GM19372 (cell line): ENCODE results near the gene ZSCAN5C.
"Not testable (repeated sequence)": the region's sequence is repeated elsewhere in the genome, so short reads cannot be mapped to it uniquely, and the experiment has no call there.

Experiments
- ATAC-seq: cut with Tn5 transposase; IDR thresholded peaks from one replicate; pipeline ENCODE4 v1.9.1; 2021; ENCODE audit warnings: mild to moderate bottlenecking, low read depth, moderate library complexity; ENCODE audit not compliant: unreplicated experiment

Gene ZSCAN5C

GRCh38 chr19:56201973-56202372 lies at the start of gene ZSCAN5C:
Gene ZSCAN5C, plus strand, starts transcription at chr19:56202273. Its CDS starts 3,641 bp downstream, at chr19:56205914.
- no peak for ATAC-seq

- no peak for ATAC-seq
These were observed 49.4 kb upstream of the ZSCAN5C start for GRCh38 chr19:56152644-56153043.

- ATAC-seq: no peak
These were observed 48.6 kb upstream of the ZSCAN5C start for GRCh38 chr19:56153507-56153906.

GRCh38 chr19:56155124-56155687 lies 46.9 kb upstream of the ZSCAN5C start:
- no peak for ATAC-seq

GRCh38 chr19:56156768-56157167 lies 45.3 kb upstream of the ZSCAN5C start:
- ATAC-seq: no peak

GRCh38 chr19:56158170-56158757 lies 43.8 kb upstream of the ZSCAN5C start:
- no peak for ATAC-seq

GRCh38 chr19:56159009-56159559 lies 43.0 kb upstream of the ZSCAN5C start:
- ATAC-seq: no peak

- no peak for ATAC-seq
These were observed 42.3 kb upstream of the ZSCAN5C start for GRCh38 chr19:56159622-56160271.

GRCh38 chr19:56161534-56161933 lies 40.5 kb upstream of the ZSCAN5C start:
- no peak for ATAC-seq

- ATAC-seq: no peak
These were observed 39.8 kb upstream of the ZSCAN5C start for GRCh38 chr19:56162258-56162657.

- ATAC-seq: no peak
These were observed 39.0 kb upstream of the ZSCAN5C start for GRCh38 chr19:56163097-56163496.

- no peak for ATAC-seq
These were observed 35.0 kb upstream of the ZSCAN5C start for GRCh38 chr19:56167064-56167578.

- ATAC-seq: no peak
These were observed 31.8 kb upstream of the ZSCAN5C start for GRCh38 chr19:56170261-56170660.

- no peak for ATAC-seq
These were observed 28.0 kb upstream of the ZSCAN5C start for GRCh38 chr19:56174086-56174485.

- ATAC-seq: no peak
These were observed 27.5 kb upstream of the ZSCAN5C start for GRCh38 chr19:56174550-56174949.

GRCh38 chr19:56175861-56176307 lies 26.2 kb upstream of the ZSCAN5C start, which contains the start of gene GALP:
Gene GALP, plus strand, starts transcription at chr19:56176008. Its CDS starts 1,101 bp downstream, at chr19:56177109.
- ATAC-seq: not testable (repeated sequence)

GRCh38 chr19:56176310-56176709 lies 25.8 kb upstream of the ZSCAN5C start:
- not testable (repeated sequence) for ATAC-seq

- ATAC-seq: no peak
These were observed 25.2 kb upstream of the ZSCAN5C start for GRCh38 chr19:56176881-56177280.

- no peak for ATAC-seq
These were observed 24.4 kb upstream of the ZSCAN5C start for GRCh38 chr19:56177564-56178243.

GRCh38 chr19:56189785-56190184 lies 12.3 kb upstream of the ZSCAN5C start:
- ATAC-seq: no peak

- no peak for ATAC-seq
These were observed 11.0 kb upstream of the ZSCAN5C start for GRCh38 chr19:56191115-56191514.
